NCI-H2196 treated with DMSO at 0.1 percent for 48 hours (cell line): ENCODE measurements around the gene PRPF6.
"Not testable (repeated sequence)": the region's sequence is repeated elsewhere in the genome, so short reads cannot be mapped to it uniquely, and the experiment has no call there.

Experiments
- DNase-seq: peaks from one replicate; lab custom pipeline; 2025; ENCODE audit not compliant: unreplicated experiment; lab: John Stamatoyannopoulos, UW

PRPF6 gene

GRCh38 chr20:63959699-63960075 lies 21.2 kb upstream of the PRPF6 start:
- no peak for DNase-seq

DNA sequence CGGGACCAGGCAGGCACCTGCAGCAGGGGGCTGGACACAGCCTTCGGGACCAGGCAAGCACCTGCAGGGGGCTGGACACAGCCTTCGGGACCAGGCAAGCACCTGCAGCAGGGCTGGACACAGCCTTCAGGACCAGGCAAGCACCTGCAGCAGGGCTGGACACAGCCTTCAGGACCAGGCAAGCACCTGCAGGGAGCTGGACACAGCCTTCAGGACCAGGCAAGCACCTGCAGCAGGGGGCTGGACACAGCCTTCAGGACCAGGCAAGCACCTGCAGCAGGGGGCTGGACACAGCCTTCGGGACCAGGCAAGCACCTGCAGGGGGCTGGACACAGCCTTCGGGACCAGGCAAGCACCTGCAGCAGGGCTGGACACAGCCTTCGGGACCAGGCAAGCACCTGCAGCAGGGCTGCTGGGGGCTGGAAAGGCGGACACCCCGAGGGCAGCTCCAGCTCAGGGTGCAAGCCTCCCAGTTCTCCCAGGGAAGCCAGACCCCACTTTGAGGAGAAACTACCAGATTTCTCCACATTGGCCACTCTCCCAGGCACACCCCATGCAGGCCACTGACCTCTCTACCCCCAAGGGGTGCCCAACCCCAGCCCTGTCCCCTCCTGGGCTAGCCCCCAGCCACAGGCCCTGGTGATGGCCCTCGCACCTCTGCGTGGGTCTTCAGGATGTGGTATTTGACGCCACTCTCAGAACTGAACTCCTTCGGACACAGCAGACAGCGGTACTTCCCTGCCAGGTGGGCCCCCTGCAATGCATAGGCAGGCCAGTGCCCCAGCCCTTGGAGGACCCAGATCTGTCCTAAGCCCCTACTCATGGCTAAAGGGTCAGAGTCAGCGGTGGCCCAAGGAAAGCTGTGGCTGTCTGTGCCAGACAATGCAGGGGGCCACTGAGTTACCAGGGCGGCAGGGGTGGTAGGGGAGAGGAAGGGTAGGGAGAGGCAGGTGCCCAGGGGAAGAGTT lies 20.0 kb upstream of the PRPF6 start:
- not testable (repeated sequence) for DNase-seq

GRCh38 chr20:63961664-63962425 lies 19.1 kb upstream of the PRPF6 start:
- no peak for DNase-seq

GRCh38 chr20:63962426-63963347 lies 18.2 kb upstream of the PRPF6 start:
- no peak for DNase-seq

- DNase-seq = no peak
These were observed 17.6 kb upstream of the PRPF6 start for GRCh38 chr20:63963348-63963741.

GRCh38 chr20:63963784-63964301 lies 17.1 kb upstream of the PRPF6 start:
- DNase-seq = no peak

DNA sequence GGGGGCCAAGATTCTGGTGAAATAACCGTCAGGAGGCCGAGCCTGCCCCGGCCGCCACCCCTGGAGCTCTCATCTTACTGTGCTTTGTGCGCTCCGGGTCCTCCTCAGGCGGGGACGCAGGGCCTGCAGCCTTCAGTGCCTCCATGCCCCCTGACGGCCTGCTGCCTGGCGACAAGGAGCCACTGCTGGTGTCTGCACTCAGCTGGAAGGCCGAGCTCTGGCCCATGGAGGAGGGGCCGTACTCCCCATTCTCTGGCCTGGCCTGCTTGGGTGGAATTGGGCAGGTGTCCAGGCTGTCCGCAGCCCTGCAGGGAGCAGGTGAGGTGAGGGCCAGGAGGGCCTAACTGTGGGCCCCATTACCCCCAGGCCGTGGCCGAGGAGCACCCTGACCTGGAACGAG lies 16.5 kb upstream of the PRPF6 start:
- no peak for DNase-seq

- DNase-seq = no peak
These were observed 14.6 kb upstream of the PRPF6 start for GRCh38 chr20:63966172-63966943.

DNA sequence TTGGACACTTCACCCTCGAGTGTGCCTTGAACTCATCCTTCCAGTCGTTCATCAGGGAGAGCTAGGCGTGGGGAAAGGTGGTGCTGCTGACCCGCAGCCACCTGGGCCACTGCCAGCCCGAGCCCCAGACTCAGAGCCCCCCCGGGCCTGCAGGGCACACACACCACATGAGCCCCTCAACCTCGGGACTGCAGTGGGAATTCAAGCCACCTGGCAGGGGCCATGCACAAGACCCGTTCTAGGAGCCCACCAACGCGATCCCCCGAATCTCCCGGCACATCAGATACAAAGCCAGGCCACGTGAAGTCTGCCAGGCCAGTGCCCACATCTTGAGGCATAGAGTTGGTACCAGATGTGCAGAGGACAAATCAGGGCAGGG lies 14.0 kb upstream of the PRPF6 start:
- DNase-seq = no peak

- no peak for DNase-seq
These were observed 13.4 kb upstream of the PRPF6 start for GRCh38 chr20:63967330-63968135.

- DNase-seq = no peak
These were observed 12.6 kb upstream of the PRPF6 start for GRCh38 chr20:63968136-63968927.

- no peak for DNase-seq
These were observed 11.8 kb upstream of the PRPF6 start for GRCh38 chr20:63968928-63969760.

- DNase-seq = peak; percentile 31
These were observed 10.9 kb upstream of the PRPF6 start, which contains the start of gene ZNF512B for GRCh38 chr20:63969838-63970713. Gene ZNF512B (minus strand): TSS chr20:63969930. CDS start chr20:63967950, 1,980 bp downstream.

GRCh38 chr20:63970714-63971431 lies 10.1 kb upstream of the PRPF6 start:
- no peak for DNase-seq

GRCh38 chr20:63971960-63972311 lies 9.0 kb upstream of the PRPF6 start:
- DNase-seq = not testable (repeated sequence)
